Neuronal stem cell (in vitro differentiated cells): ENCODE measurements around the gene APP.

Source experiments
- DNase-seq: peaks from one replicate; pipeline ENCODE4 v3.0.0-alpha.2; 2013; ENCODE audit warnings: low spot score
- H2AFZ ChIP-seq: one replicate; pipeline ENCODE4 v1.6.1; 2013; ENCODE audit warnings: mild to moderate bottlenecking, low read length, inconsistent platforms
- H2AK5ac ChIP-seq: 2 replicates; pipeline ENCODE4 v1.6.1; 2013; ENCODE audit warnings: low read depth, mild to moderate bottlenecking, inconsistent platforms, low read length, moderate library complexity, mixed read lengths
- H2BK120ac ChIP-seq: 2 replicates; pipeline ENCODE4 v1.6.1; 2013; ENCODE audit warnings: low read depth, mild to moderate bottlenecking, inconsistent platforms, low read length, moderate library complexity, mixed read lengths
- H2BK12ac ChIP-seq: one replicate; pipeline ENCODE4 v1.6.1; 2013; ENCODE audit warnings: low read length, inconsistent platforms
- H2BK15ac ChIP-seq: 2 replicates; pipeline ENCODE4 v1.6.1; 2013; ENCODE audit warnings: mild to moderate bottlenecking, low read length, inconsistent platforms, mixed read lengths
- H2BK5ac ChIP-seq: one replicate; pipeline ENCODE4 v1.6.1; 2013; ENCODE audit warnings: inconsistent platforms, mild to moderate bottlenecking, low read length, moderate library complexity
- H3K14ac ChIP-seq: one replicate; pipeline ENCODE4 v1.6.1; 2013; ENCODE audit warnings: low read length, inconsistent platforms
- H3K18ac ChIP-seq: 2 replicates; pipeline ENCODE4 v1.6.1; 2013; ENCODE audit warnings: low read length, inconsistent platforms
- H3K23ac ChIP-seq: 2 replicates; pipeline ENCODE4 v1.6.1; 2013; ENCODE audit warnings: low read depth, mild to moderate bottlenecking, mixed read lengths, low read length, inconsistent platforms; ENCODE audit not compliant: poor library complexity
- H3K27ac ChIP-seq: replicated peaks from 3 replicates; pipeline ENCODE4 v1.5.1; 2013; ENCODE audit warnings: low read length, inconsistent platforms
- H3K27me3 ChIP-seq, 3 experiments: 2 replicates each; pipeline ENCODE4 v1.6.1; 2013; ENCODE audit warnings: low read length in 3 of 3, mild to moderate bottlenecking in 2 of 3, inconsistent platforms in 1 of 3, low read depth in 1 of 3, mixed read lengths in 1 of 3, moderate library complexity in 1 of 3; ENCODE audit not compliant: control insufficient read depth in 3 of 3, insufficient read depth in 3 of 3
- H3K36me3 ChIP-seq, 2 donors: replicated peaks in 1 of 2; 2 replicates each; pipeline ENCODE4 v1.6.1; 2013; ENCODE audit warnings: low read length in 2 of 2; ENCODE audit not compliant: control insufficient read depth in 2 of 2, insufficient read depth in 2 of 2
- H3K4ac ChIP-seq: 2 replicates; pipeline ENCODE4 v1.6.1; 2013; ENCODE audit warnings: inconsistent platforms, mild to moderate bottlenecking, low read length, moderate library complexity
- H3K4me1 ChIP-seq, 2 donors: 1 replicate in 1 of 2; 2 replicates in 1 of 2; pipeline ENCODE4 v1.6.1; 2013; ENCODE audit warnings: low read length in 2 of 2, low read depth in 1 of 2; ENCODE audit not compliant: control insufficient read depth in 2 of 2, insufficient read depth in 1 of 2
- H3K4me2 ChIP-seq: one replicate; pipeline ENCODE4 v1.6.1; 2013; ENCODE audit warnings: mild to moderate bottlenecking, low read length, inconsistent platforms; ENCODE audit not compliant: insufficient read depth, poor library complexity, severe bottlenecking
- H3K4me3 ChIP-seq, 2 donors: 2 replicates each; pipeline ENCODE4 v1.5.1; 2013; ENCODE audit warnings: low read length in 2 of 2, mild to moderate bottlenecking in 2 of 2, inconsistent platforms in 1 of 2, moderate library complexity in 1 of 2
- H3K79me1 ChIP-seq: one replicate; pipeline ENCODE4 v1.6.1; 2013; ENCODE audit warnings: low read depth, mild to moderate bottlenecking, inconsistent platforms, low read length, moderate library complexity
- H3K9ac ChIP-seq: one replicate; pipeline ENCODE4 v1.6.1; 2013; ENCODE audit warnings: mild to moderate bottlenecking, low read depth, low read length, inconsistent platforms; ENCODE audit not compliant: poor library complexity
- H3K9me3 ChIP-seq, 2 donors: replicated peaks in 1 of 2; 2 replicates each; pipeline versions ENCODE3 to v1.6.1; 2013; ENCODE audit warnings: low read length in 2 of 2, mild to moderate bottlenecking in 2 of 2, inconsistent platforms in 1 of 2, low read depth in 1 of 2, mixed read lengths in 1 of 2, moderate library complexity in 1 of 2; ENCODE audit not compliant: control insufficient read depth in 2 of 2, insufficient read depth in 1 of 2
- H4K8ac ChIP-seq: one replicate; pipeline ENCODE4 v1.6.1; 2013; ENCODE audit warnings: low read depth, mild to moderate bottlenecking, inconsistent platforms, low read length, moderate library complexity
- H4K91ac ChIP-seq: one replicate; pipeline ENCODE4 v1.6.1; 2013; ENCODE audit warnings: low read length, low read depth, mild to moderate bottlenecking, inconsistent platforms; ENCODE audit not compliant: poor library complexity
- WGBS, 2 donors: extraction: QIAGEN DNeasy Blood & Tissue Kit; methylation state at CpG; one replicate each; pipeline ENCODE4 v1.1.7; 2013; ENCODE audit warnings: missing lambda C conversion rate in 2 of 2, mixed read lengths in 1 of 2; ENCODE audit not compliant: insufficient read length in 2 of 2, insufficient replicate concordance in 1 of 2; ENCODE audit errors: extremely low coverage in 2 of 2; 5-methylcytosine and 5-hydroxymethylcytosine counted together

Gene APP

GRCh38 chr21:26137379-26138060 lies 33.0 kb downstream of the APP start:
- H3K4me3 ChIP-seq = no peak overlapping the region
- H2BK15ac ChIP-seq = no peak overlapping the region
- no CpG with 5 or more reads among the region's 4 CpGs for WGBS, 2 donors
- H2AK5ac ChIP-seq = no peak overlapping the region
- H3K36me3 ChIP-seq = peaks cover 1 to 34% of the 10 kb centered on the region in 2 donors
- no peak overlapping the region for H3K4ac ChIP-seq
- H3K9me3 ChIP-seq = peaks cover 0 to 3% of the 10 kb centered on the region in 2 donors
- no peak overlapping the region for H4K8ac ChIP-seq
- no peak overlapping the region for H2BK12ac ChIP-seq
- no peak overlapping the region for H4K91ac ChIP-seq
- H3K79me1 ChIP-seq = peaks cover 5% of the 10 kb centered on the region
- no peak overlapping the region for H2BK5ac ChIP-seq
- H3K4me2 ChIP-seq = no peak overlapping the region
- no peak overlapping the region for H3K23ac ChIP-seq
- H2BK120ac ChIP-seq = no peak overlapping the region
- H3K14ac ChIP-seq = no peak overlapping the region
- no peak overlapping the region for H3K9ac ChIP-seq
- DNase-seq = no peak
- peaks cover 0 to 2% of the 10 kb centered on the region in 2 donors for H3K4me1 ChIP-seq
- no peaks in the 10 kb centered on the region for H3K27me3 ChIP-seq
- H2AFZ ChIP-seq = no peak overlapping the region
- no peak overlapping the region for H3K18ac ChIP-seq
- H3K27ac ChIP-seq = no peak overlapping the region

- peaks cover 0 to 27% of the 10 kb centered on the region in 2 donors for H3K36me3 ChIP-seq
- H2BK5ac ChIP-seq = no peak overlapping the region
- no peak overlapping the region for H3K14ac ChIP-seq
- H3K4me3 ChIP-seq = no peak overlapping the region
- H3K4me1 ChIP-seq = peaks cover 0 to 2% of the 10 kb centered on the region in 2 donors
- H2AFZ ChIP-seq = no peak overlapping the region
- no peaks in the 10 kb centered on the region for H3K27me3 ChIP-seq
- peaks cover 0 to 3% of the 10 kb centered on the region in 2 donors for H3K9me3 ChIP-seq
- WGBS, 2 donors = no CpG with 5 or more reads among the region's 6 CpGs
- no peak overlapping the region for H3K4me2 ChIP-seq
- H3K4ac ChIP-seq = no peak overlapping the region
- no peak overlapping the region for H4K8ac ChIP-seq
- H4K91ac ChIP-seq = no peak overlapping the region
- no peak for DNase-seq
- H3K79me1 ChIP-seq = no peaks in the 10 kb centered on the region
- no peak overlapping the region for H3K23ac ChIP-seq
- no peak overlapping the region for H2AK5ac ChIP-seq
- H2BK15ac ChIP-seq = no peak overlapping the region
- H2BK12ac ChIP-seq = no peak overlapping the region
- H2BK120ac ChIP-seq = no peak overlapping the region
- H3K18ac ChIP-seq = no peak overlapping the region
- no peak overlapping the region for H3K9ac ChIP-seq
- H3K27ac ChIP-seq = no peak overlapping the region
Observed at GRCh38 chr21:26136671-26137070, 33.9 kb downstream of the APP start.

- H2BK12ac ChIP-seq = no peak overlapping the region
Observed at GRCh38 chr21:26135520-26135919, 35.0 kb downstream of the APP start.

GRCh38 chr21:26131554-26131953 lies 39.0 kb downstream of the APP start:
- Histone ChIP-seq H3K4me2 (no peak overlapping the region), H3K18ac (no peak overlapping the region), H3K27ac (no peak overlapping the region), H4K8ac (no peak overlapping the region), H3K9ac (no peak overlapping the region), H2BK120ac (no peak overlapping the region), H2BK5ac (no peak overlapping the region), H3K4me3 (no peak overlapping the region), H3K14ac (no peak overlapping the region), H3K79me1 (peaks cover under 1% of the 10 kb centered on the region), H2BK12ac (no peak overlapping the region), H3K23ac (no peak overlapping the region), H2AK5ac (no peak overlapping the region), H2AFZ (no peak overlapping the region), H3K36me3 (peaks cover 0 to 16% of the 10 kb centered on the region in 2 donors), H3K27me3 (no peaks in the 10 kb centered on the region), H3K4me1 (no peaks in the 10 kb centered on the region), H2BK15ac (no peak overlapping the region), H3K9me3 (peaks cover 0 to 3% of the 10 kb centered on the region in 2 donors), H3K4ac (no peak overlapping the region), H4K91ac (no peak overlapping the region)
- no peak for DNase-seq
- no CpG with 5 or more reads among the region's 3 CpGs for WGBS, 2 donors

More at GRCh38 chr21:26135520-26135919, 35.0 kb downstream of the APP start:
- Histone ChIP-seq H3K23ac (no peak overlapping the region), H3K79me1 (no peaks in the 10 kb centered on the region), H2BK15ac (no peak overlapping the region), H2AFZ (no peak overlapping the region), H3K27ac (no peak overlapping the region), H3K14ac (no peak overlapping the region), H3K4me2 (no peak overlapping the region), H3K36me3 (peaks cover 0 to 25% of the 10 kb centered on the region in 2 donors), H3K9me3 (peaks cover 0 to 3% of the 10 kb centered on the region in 2 donors), H3K4ac (no peak overlapping the region), H4K91ac (no peak overlapping the region), H3K4me1 (peaks cover 0 to 2% of the 10 kb centered on the region in 2 donors), H2BK5ac (no peak overlapping the region), H3K27me3 (no peaks in the 10 kb centered on the region), H3K18ac (no peak overlapping the region), H2BK120ac (no peak overlapping the region), H2AK5ac (no peak overlapping the region), H3K4me3 (no peak overlapping the region), H4K8ac (no peak overlapping the region), H3K9ac (no peak overlapping the region)
- WGBS, 2 donors = no CpG with 5 or more reads among the region's 7 CpGs
- no peak for DNase-seq
